Measurements from ENCODE around the gene SLX4. TPM values are rescaled to one million over a fixed set of nuclear protein-coding genes. Genes with fewer than 3 reads are reported as not detected.
A peak's percentile ranks its signal among the peaks of the same experiment; 100 is the strongest.

SLX4 gene
- total RNA-seq, 1 donor from 2014 or later, result 5.1 TPM

- ATAC-seq (no peak), DNase-seq (peak; percentile 48)
- intact Hi-C loops (cut with DNase I), result no loop called here
- no peaks in the 10 kb centered on the region for H3K27me3 ChIP-seq
- no peak for TF ChIP-seq CTCF (IDR thresholded peaks at IDR 0.05)
- no peak overlapping the region for H3K27ac ChIP-seq
- H3K4me1 ChIP-seq, result peaks cover 21% of the 10 kb centered on the region
- H3K4me3 ChIP-seq, result no peak overlapping the region
- H3K9me3 ChIP-seq, result no peaks in the 10 kb centered on the region
- no peaks in the 10 kb centered on the region for H3K36me3 ChIP-seq
Measured at GRCh38 chr16:3591991-3592390, 19.4 kb downstream of the SLX4 start.

GRCh38 chr16:3591436-3591803 lies 20.0 kb downstream of the SLX4 start:
- no peaks in the 10 kb centered on the region for H3K9me3 ChIP-seq
- DNase-seq, result no peak
- no peaks in the 10 kb centered on the region for H3K27me3 ChIP-seq
- no peak overlapping the region for H3K4me3 ChIP-seq
- TF ChIP-seq CTCF (IDR thresholded peaks at IDR 0.05), result no peak
- H3K4me1 ChIP-seq, result peaks cover 21% of the 10 kb centered on the region
- H3K27ac ChIP-seq, result peak overlapping the region; percentile 55
- intact Hi-C loops (cut with DNase I), result no loop called here
- peak; percentile 57 for ATAC-seq
- no peaks in the 10 kb centered on the region for H3K36me3 ChIP-seq

- Histone ChIP-seq H3K27me3 (no peaks in the 10 kb centered on the region), H3K4me1 (peaks cover 21% of the 10 kb centered on the region), H3K36me3 (no peaks in the 10 kb centered on the region), H3K27ac (peak overlapping the region; percentile 55), H3K4me3 (no peak overlapping the region), H3K9me3 (no peaks in the 10 kb centered on the region)
- DNase-seq (peak; percentile 80), ATAC-seq (peak; percentile 71)
- intact Hi-C loops (cut with DNase I), result no loop called here
- no peak for TF ChIP-seq CTCF (IDR thresholded peaks at IDR 0.05)
Measured at GRCh38 chr16:3590736-3591435, 20.5 kb downstream of the SLX4 start.

- DNase-seq (no peak), ATAC-seq (no peak)
- no peak overlapping the region for H3K4me3 ChIP-seq
- H3K36me3 ChIP-seq, result no peaks in the 10 kb centered on the region
- peaks cover 21% of the 10 kb centered on the region for H3K4me1 ChIP-seq
- H3K9me3 ChIP-seq, result no peaks in the 10 kb centered on the region
- H3K27me3 ChIP-seq, result no peaks in the 10 kb centered on the region
- intact Hi-C loops (cut with DNase I), result no loop called here
- H3K27ac ChIP-seq, result peak overlapping the region; percentile 55
- no peak for TF ChIP-seq CTCF (IDR thresholded peaks at IDR 0.05)
Measured at GRCh38 chr16:3589991-3590701, 21.3 kb downstream of the SLX4 start.

GRCh38 chr16:3589441-3589921 lies 21.9 kb downstream of the SLX4 start:
- H3K4me3 ChIP-seq, result no peak overlapping the region
- no peak overlapping the region for H3K27ac ChIP-seq
- intact Hi-C loops (cut with DNase I), result no loop called here
- no peaks in the 10 kb centered on the region for H3K27me3 ChIP-seq
- ATAC-seq (peak; percentile 71), DNase-seq (no peak)
- H3K9me3 ChIP-seq, result no peaks in the 10 kb centered on the region
- peaks cover 21% of the 10 kb centered on the region for H3K4me1 ChIP-seq
- H3K36me3 ChIP-seq, result peaks cover under 1% of the 10 kb centered on the region
- no peak for TF ChIP-seq CTCF (IDR thresholded peaks at IDR 0.05)

All from upper lobe of right lung (tissue), 1 donor.